Lower leg skin (tissue), 4 donors: ENCODE measurements around the gene RTN4RL2. TPM values are rescaled to one million over a fixed set of nuclear protein-coding genes. Genes with fewer than 3 reads are reported as not detected.

Experiments used
- DNase-seq, 2 donors: peaks; one replicate each; pipeline ENCODE4 v3.0.0-alpha.2; 2019; ENCODE audit warnings: low spot score in 2 of 2
- H3K4me3 ChIP-seq: fragments of 200-600 bp; sonication (generic); 2 replicates; pipeline ENCODE4 v1.5.1; 2017; ENCODE audit warnings: mild to moderate bottlenecking, low read depth; ENCODE audit not compliant: poor library complexity, severe bottlenecking
- POLR2A ChIP-seq, 2 donors: fragments of 450-650 bp; IDR thresholded peaks; one replicate each; pipeline ENCODE4 v1.6.1; 2016 to 2017; ENCODE audit warnings: antibody characterized with exemption in 2 of 2, mild to moderate bottlenecking in 1 of 2, moderate library complexity in 1 of 2
- WGBS, 2 donors: methylation state at CpG; one replicate each; pipeline ENCODE4 v1.1.5; 2018; 5-methylcytosine and 5-hydroxymethylcytosine counted together
- intact Hi-C: fragments of 100-400 bp; cut with DNase I; formaldehyde crosslinking; loops from one replicate; pipeline ENCODE4 v1.15.0; 2023; ENCODE audit warnings: low total_unique reads
- total RNA-seq, 4 donors: library from RNA; depleted of rRNA; stranded (reverse); fragments of >200 nt; gene quantifications; one replicate each; pipeline ENCODE4 v1.1.0, GENCODE V29; 2016
- TF ChIP-seq, protein P1 (sequence below), 3 donors: fragments of 450-650 bp; IDR thresholded peaks; one replicate each; pipeline ENCODE4 v1.5.1; 2016; ENCODE audit warnings: antibody characterized with exemption in 3 of 3, mild to moderate bottlenecking in 3 of 3, moderate library complexity in 2 of 3

Gene RTN4RL2
- total RNA-seq, 4 donors from 2014 or later, result 0.55 to 3.6 (median 2.3) TPM

DNA sequence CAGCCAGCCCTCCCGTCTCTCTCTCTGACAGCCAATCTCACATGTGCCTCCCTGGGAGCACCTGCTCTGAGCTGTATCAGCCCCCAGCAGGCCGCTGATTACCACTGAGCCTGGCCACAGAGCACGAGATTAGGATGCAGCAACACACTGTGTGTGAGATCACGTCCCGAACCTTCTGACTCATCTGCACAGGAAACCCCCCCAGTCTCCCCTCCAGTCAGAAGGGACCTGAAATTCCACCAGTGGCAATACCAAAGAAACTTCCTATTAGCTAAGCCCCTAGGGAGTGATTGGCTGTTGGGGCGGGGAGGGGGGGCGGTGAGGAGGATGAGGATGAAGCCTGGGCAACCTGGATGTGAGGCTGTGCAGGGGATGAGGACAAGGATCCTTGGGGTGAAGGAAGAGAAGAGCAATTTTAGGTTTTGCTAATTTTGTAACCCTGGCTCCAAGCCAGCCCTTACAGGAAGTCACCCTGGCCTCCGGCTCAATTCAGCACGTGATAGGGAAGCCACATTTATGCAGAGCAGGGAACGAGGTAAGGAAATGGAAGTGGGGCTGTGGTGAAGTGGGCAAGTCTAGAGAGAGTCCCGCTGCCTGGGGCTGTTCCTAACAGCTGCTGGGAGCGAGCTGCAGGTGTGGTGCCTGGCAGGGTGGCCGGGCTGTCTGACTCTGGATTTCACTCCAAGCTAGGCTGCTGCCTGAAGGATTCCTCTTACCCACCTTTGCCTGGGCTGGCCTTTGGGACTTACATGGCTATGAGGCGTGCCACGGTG is 35.4 kb upstream of the RTN4RL2 start:
- WGBS, 2 donors, result 15 to 19% methylated on average over 14 to 15 of the region's 15 CpGs
- peak; percentile 87 to 97 for DNase-seq
- intact Hi-C loops, result no loop called here
- TF ChIP-seq, protein P1, sequence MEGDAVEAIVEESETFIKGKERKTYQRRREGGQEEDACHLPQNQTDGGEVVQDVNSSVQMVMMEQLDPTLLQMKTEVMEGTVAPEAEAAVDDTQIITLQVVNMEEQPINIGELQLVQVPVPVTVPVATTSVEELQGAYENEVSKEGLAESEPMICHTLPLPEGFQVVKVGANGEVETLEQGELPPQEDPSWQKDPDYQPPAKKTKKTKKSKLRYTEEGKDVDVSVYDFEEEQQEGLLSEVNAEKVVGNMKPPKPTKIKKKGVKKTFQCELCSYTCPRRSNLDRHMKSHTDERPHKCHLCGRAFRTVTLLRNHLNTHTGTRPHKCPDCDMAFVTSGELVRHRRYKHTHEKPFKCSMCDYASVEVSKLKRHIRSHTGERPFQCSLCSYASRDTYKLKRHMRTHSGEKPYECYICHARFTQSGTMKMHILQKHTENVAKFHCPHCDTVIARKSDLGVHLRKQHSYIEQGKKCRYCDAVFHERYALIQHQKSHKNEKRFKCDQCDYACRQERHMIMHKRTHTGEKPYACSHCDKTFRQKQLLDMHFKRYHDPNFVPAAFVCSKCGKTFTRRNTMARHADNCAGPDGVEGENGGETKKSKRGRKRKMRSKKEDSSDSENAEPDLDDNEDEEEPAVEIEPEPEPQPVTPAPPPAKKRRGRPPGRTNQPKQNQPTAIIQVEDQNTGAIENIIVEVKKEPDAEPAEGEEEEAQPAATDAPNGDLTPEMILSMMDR (IDR thresholded peaks at IDR 0.05), result no peak
- TF ChIP-seq POLR2A (IDR thresholded peaks at IDR 0.05), result no peak
- H3K4me3 ChIP-seq, result no peak overlapping the region

DNA sequence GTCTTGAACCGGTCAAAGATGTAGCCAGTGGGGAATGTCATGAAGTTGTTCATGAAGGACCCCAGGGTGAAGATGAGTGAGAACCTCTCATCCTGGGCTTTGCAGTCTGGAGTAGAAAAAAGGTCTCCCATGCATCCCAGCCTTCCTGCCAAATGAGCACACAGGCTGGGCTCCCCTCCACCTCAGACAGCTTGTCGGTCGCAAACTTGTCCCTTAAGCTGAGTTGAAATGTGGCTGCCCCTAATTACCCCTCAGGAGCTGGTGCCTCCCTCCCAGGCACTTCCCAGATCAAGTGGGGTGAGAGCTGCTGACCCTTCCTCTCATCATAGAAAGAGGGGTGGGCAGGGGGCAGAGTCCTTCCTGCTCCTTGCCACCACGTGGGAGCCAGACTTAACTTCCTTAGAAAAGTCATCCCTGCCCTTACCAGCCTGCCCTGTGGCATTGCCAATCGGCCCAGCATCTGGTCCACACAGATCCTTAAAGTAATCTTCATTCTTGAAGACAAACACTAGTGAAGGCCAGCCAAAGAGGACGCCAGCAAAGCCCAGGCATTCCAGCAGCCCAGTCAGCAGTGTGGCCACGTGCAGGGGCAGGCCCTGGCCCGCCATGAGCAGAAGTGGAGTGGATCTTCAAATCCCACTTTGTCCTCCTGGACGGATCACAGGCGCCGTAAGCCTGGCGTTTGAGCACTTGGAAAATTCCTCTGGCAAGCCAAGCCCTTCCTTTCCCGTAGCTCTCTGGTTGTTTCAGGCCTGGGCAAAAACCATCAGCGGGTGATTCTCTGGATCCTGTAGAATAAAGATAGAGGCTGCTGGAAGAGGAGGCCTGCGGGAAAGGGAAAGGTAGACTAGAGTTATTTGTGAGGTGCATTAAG is 34.5 kb upstream of the RTN4RL2 start:
- DNase-seq, result peak; percentile 57 to 94
- 9 to 16% methylated on average over 15 of the region's 15 CpGs for WGBS, 2 donors
- H3K4me3 ChIP-seq, result no peak overlapping the region
- TF ChIP-seq POLR2A (IDR thresholded peaks at IDR 0.05), result no peak
- TF ChIP-seq, protein P1 (IDR thresholded peaks at IDR 0.05), result no peak
- intact Hi-C loops, result no loop called here

DNA sequence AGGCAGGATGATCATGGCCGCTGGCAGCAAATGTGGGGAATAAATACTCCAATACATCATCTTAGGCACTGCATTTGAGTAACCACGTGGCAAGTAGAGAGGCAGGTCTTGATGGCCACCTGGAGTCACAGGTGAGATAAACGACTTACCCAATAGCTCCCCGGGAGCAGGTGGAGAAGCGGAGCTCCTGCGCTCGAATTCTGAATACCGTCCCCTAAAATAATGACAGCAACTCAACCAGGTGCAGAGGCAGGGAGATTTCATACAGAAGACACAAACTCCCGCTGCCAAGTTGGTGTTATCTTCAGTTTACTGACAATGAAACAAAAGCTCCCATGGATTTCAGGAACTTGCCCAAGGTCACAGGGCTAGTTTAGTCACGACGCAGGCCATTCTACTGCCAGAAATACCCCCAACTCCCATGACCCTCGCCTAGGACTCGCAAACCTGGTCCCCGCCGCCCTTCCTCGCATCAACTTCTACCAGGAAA is 33.8 kb upstream of the RTN4RL2 start:
- TF ChIP-seq POLR2A (IDR thresholded peaks at IDR 0.05), result no peak
- TF ChIP-seq, protein P1 (IDR thresholded peaks at IDR 0.05), result no peak
- 5 to 9% methylated on average over 16 of the region's 16 CpGs for WGBS, 2 donors
- peak overlapping the region; percentile 20 for H3K4me3 ChIP-seq
- intact Hi-C loops, result no loop called here
- DNase-seq, result peak in 1 of 2 donors; percentile 87

DNA sequence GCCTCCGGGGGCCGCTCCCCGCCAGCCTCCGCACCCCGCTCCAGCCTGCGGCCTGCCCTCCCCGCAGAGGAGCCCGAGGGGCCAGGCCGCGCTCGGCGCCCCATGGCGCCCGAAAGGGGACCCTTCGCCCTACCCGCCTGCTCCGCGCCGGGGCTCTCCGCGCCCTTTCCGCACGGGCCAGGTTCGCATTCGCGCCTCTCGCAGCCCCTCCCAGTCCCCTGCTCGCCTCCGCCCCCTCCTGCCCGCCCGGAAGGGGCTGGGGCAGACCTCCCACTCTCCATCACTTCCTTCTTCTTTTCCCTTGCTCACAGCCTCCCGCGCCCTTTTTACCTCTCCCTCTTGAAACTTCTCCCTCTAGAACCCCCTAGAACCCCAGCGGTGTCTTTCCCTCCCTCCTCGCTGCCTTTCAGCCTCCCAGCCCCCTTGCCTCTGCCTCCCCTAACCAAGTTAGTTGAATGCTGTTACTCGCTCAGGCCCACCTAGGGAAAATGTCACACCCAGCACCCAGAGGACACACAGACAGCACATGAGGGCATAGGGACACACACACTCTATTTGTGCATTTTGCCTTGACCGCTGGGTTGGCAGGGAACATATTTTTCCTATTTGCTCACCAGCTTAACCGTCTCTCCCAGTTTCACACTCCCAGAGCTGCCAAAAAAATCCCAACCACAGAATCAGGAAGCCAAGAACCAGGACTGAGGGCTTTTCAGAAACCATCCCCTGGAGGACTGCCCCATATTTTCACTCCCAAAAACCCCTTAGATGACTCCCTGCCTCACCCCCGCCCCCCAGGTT is 33.2 kb upstream of the RTN4RL2 start, which contains the start of gene SLC43A3:
Gene SLC43A3, minus strand, starts transcription at position 193 of the 798 bp plus-strand sequence. CDS start 949 bp downstream, outside the sequence.
- peak; percentile 78 to 96 for DNase-seq
- peak within 1 kb of the TSS; percentile 20 for H3K4me3 ChIP-seq
- peak in 1 of 2 donors; percentile 41 for TF ChIP-seq POLR2A (IDR thresholded peaks at IDR 0.05)
- TF ChIP-seq, protein P1 (IDR thresholded peaks at IDR 0.05), result no peak
- 2% methylated on average over 28 to 38 of the region's 39 CpGs for WGBS, 2 donors
- intact Hi-C loops, result no loop called here

DNA sequence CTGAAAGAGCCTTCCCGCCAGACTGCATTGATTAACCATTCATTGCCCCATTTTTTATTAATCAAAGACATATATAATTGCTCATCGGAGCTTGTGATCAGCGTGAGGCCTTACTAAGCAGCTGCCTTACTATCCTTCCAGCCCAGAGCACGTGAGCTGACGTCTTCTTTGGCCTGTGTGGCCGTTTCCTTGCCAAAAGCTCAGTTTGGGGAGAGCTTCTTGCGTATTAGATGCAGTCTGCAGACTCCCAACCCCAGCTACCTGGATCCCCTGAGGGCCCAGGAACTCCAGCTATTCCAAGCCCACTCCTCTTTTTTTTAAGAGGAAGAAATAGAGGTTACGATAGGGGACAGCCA is 32.6 kb upstream of the RTN4RL2 start:
- intact Hi-C loops, result no loop called here
- no peak for TF ChIP-seq POLR2A (IDR thresholded peaks at IDR 0.05)
- TF ChIP-seq, protein P1 (IDR thresholded peaks at IDR 0.05), result no peak
- peak; percentile 89 to 96 for DNase-seq
- WGBS, 2 donors, result 17 to 23% methylated on average over 8 of the region's 8 CpGs
- H3K4me3 ChIP-seq, result no peak overlapping the region
